ENCODE measurements around the gene ENPP3. TPM values are rescaled to one million over a fixed set of nuclear protein-coding genes. Genes with fewer than 3 reads are reported as not detected.

ENPP3 gene
- total and polyA plus RNA-seq, 9 of the 15 experiments (the other 6 are each of a cell fraction or from before 2014, with no cell fraction given), result 14.0 to 32.8 (median 21.6) TPM

DNA sequence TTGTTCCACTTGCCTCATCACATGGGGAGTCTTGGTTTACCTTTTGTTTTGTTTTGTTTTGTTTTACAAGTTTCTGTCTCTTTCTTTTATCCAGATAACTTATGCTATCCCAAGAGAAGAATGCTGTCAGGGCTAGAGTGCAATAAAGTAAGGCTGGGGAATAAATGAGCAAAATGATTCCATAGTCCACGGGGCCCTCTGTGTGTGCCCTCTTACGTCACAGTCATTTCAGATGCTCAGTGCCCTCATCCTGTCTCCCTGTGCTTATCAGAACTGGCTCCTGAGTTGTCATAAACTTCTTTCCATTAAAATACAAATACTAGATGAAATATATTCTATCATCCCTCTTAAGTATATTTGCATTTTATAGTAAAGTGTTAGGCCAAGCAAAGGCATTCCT is 139.9 kb downstream of the ENPP3 start:
- Histone ChIP-seq H4K20me1 (replicated peaks; ENCODE audit: control insufficient read depth, insufficient read depth, low read length) (no peaks in the 10 kb centered on the region), H3K9me1 (ENCODE audit: control insufficient read depth, insufficient read depth, low read length) (no peaks in the 10 kb centered on the region), H3K79me2 (ENCODE audit: control insufficient read depth, insufficient read depth, low read length) (no peaks in the 10 kb centered on the region), H3K4me2 (ENCODE audit: insufficient read depth, low read length) (no peak overlapping the region), H3K27me3 (ENCODE audit: control insufficient read depth in 2 of 2, insufficient read depth in 2 of 2, low read length in 2 of 2) (peaks cover 3 to 18% of the 10 kb centered on the region in 2 experiments; a peak in 4 of 5 replicates), H3K9me3 (replicated peaks; ENCODE audit: control insufficient read depth, insufficient read depth, low read depth, low read length) (no peaks in the 10 kb centered on the region), H3K27ac (ENCODE audit: extremely low read depth, low read depth, low read length) (no peak overlapping the region), H2AFZ (ENCODE audit: low read depth, low read length) (no peak overlapping the region), H3K4me3 (no peak overlapping the region), H3K36me3 (ENCODE audit: control insufficient read depth, insufficient read depth, low read length) (no peaks in the 10 kb centered on the region), H3K9ac (ENCODE audit: insufficient read depth in 1 of 2, low read depth in 2 of 2, low read length in 2 of 2) (no peak overlapping the region), H3K4me1 (replicated peaks in 1 of 2; ENCODE audit: control insufficient read depth in 2 of 2, insufficient read depth in 2 of 2, low read length in 2 of 2) (no peaks in the 10 kb centered on the region)
- no peak for DNase-seq (ENCODE audit: extremely low read depth in 1 of 4, low spot score in 3 of 4)
- in situ Hi-C loops (cut with MboI) (no loop called here), intact Hi-C loops (cut with micrococcal nuclease) (no loop called here)
- no peak for FAIRE-seq
- TF ChIP-seq, protein P1, sequence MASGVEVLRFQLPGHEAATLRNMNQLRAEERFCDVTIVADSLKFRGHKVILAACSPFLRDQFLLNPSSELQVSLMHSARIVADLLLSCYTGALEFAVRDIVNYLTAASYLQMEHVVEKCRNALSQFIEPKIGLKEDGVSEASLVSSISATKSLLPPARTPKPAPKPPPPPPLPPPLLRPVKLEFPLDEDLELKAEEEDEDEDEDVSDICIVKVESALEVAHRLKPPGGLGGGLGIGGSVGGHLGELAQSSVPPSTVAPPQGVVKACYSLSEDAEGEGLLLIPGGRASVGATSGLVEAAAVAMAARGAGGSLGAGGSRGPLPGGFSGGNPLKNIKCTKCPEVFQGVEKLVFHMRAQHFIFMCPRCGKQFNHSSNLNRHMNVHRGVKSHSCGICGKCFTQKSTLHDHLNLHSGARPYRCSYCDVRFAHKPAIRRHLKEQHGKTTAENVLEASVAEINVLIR (CRISPR knock-in tag; IDR thresholded peaks at IDR 0.05), result no peak
- 0% methylated on average over 2 of the region's 2 CpGs for WGBS (ENCODE audit: insufficient coverage, low coverage, missing lambda C conversion rate)
- CTCF ChIA-PET (ENCODE audit: low intra/inter-chr PET ratio), result no interaction called here
- POLR2A ChIA-PET, result interaction anchor here (0.6 kb wide), 1 partner anchor 10 kb away, joined by 3 read pairs; no protein-coding TSS in a partner anchor
- ATAC-seq, result no peak
- BruUV-seq (replicated peaks), result no TSS peak

DNA sequence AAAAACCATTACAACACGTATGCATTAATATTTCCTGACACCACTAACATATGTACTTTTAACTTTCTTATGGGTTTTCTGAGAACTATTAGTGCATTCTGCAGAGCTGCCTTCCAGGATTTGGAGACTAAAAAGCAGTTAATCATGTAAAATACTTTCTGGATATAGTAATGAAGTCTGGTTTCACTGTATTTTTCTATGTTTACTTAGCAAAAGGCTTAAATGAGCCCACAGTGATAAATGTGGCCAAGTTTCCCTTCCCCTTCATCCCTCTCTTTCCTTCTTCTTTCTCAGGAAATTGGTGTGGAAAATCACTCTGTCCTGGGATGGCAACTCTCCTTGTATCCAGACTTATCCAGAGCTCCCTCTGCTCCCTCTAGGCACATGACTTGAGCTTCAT is 141.1 kb downstream of the ENPP3 start:
- ATAC-seq, result no peak
- no peak for DNase-seq (ENCODE audit: extremely low read depth in 1 of 4, low spot score in 3 of 4)
- BruUV-seq (replicated peaks), result no TSS peak
- Histone ChIP-seq H3K36me3 (ENCODE audit: control insufficient read depth, insufficient read depth, low read length) (no peaks in the 10 kb centered on the region), H3K9me1 (ENCODE audit: control insufficient read depth, insufficient read depth, low read length) (no peaks in the 10 kb centered on the region), H3K27ac (ENCODE audit: extremely low read depth, low read depth, low read length) (no peak overlapping the region), H2AFZ (ENCODE audit: low read depth, low read length) (no peak overlapping the region), H3K4me1 (replicated peaks in 1 of 2; ENCODE audit: control insufficient read depth in 2 of 2, insufficient read depth in 2 of 2, low read length in 2 of 2) (no peaks in the 10 kb centered on the region), H3K4me2 (ENCODE audit: insufficient read depth, low read length) (no peak overlapping the region), H3K79me2 (ENCODE audit: control insufficient read depth, insufficient read depth, low read length) (no peaks in the 10 kb centered on the region), H3K27me3 (ENCODE audit: control insufficient read depth in 2 of 2, insufficient read depth in 2 of 2, low read length in 2 of 2) (peaks cover 3 to 18% of the 10 kb centered on the region in 2 experiments; a peak in 4 of 5 replicates), H4K20me1 (replicated peaks; ENCODE audit: control insufficient read depth, insufficient read depth, low read length) (no peaks in the 10 kb centered on the region), H3K9me3 (replicated peaks; ENCODE audit: control insufficient read depth, insufficient read depth, low read depth, low read length) (no peaks in the 10 kb centered on the region), H3K4me3 (no peak overlapping the region), H3K9ac (ENCODE audit: insufficient read depth in 1 of 2, low read depth in 2 of 2, low read length in 2 of 2) (no peak overlapping the region)
- intact Hi-C loops (cut with micrococcal nuclease), result no loop called here
- no peak for FAIRE-seq
- 0% methylated on average over 1 of the region's 1 CpG for WGBS (ENCODE audit: insufficient coverage, low coverage, missing lambda C conversion rate)
- in situ Hi-C loops (cut with MboI), result no loop called here
- POLR2A ChIA-PET, result no interaction called here
- CTCF ChIA-PET (ENCODE audit: low intra/inter-chr PET ratio), result no interaction called here
- no peak for TF ChIP-seq MYNN (IDR thresholded peaks at IDR 0.05)
- TF ChIP-seq MYNN (CRISPR knock-in tag; IDR thresholded peaks at IDR 0.05), result no peak
- TF ChIP-seq, protein P2, sequence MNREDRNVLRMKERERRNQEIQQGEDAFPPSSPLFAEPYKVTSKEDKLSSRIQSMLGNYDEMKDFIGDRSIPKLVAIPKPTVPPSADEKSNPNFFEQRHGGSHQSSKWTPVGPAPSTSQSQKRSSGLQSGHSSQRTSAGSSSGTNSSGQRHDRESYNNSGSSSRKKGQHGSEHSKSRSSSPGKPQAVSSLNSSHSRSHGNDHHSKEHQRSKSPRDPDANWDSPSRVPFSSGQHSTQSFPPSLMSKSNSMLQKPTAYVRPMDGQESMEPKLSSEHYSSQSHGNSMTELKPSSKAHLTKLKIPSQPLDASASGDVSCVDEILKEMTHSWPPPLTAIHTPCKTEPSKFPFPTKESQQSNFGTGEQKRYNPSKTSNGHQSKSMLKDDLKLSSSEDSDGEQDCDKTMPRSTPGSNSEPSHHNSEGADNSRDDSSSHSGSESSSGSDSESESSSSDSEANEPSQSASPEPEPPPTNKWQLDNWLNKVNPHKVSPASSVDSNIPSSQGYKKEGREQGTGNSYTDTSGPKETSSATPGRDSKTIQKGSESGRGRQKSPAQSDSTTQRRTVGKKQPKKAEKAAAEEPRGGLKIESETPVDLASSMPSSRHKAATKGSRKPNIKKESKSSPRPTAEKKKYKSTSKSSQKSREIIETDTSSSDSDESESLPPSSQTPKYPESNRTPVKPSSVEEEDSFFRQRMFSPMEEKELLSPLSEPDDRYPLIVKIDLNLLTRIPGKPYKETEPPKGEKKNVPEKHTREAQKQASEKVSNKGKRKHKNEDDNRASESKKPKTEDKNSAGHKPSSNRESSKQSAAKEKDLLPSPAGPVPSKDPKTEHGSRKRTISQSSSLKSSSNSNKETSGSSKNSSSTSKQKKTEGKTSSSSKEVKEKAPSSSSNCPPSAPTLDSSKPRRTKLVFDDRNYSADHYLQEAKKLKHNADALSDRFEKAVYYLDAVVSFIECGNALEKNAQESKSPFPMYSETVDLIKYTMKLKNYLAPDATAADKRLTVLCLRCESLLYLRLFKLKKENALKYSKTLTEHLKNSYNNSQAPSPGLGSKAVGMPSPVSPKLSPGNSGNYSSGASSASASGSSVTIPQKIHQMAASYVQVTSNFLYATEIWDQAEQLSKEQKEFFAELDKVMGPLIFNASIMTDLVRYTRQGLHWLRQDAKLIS (CRISPR knock-in tag; IDR thresholded peaks at IDR 0.05), result no peak
- TF ChIP-seq JUNB (CRISPR knock-in tag; conservative IDR thresholded peaks at IDR 0.05), result no peak
- TF ChIP-seq NFE2 (IDR thresholded peaks at IDR 0.05; ENCODE audit: low read depth), result no peak
- no peak for TF ChIP-seq KLF10 (CRISPR knock-in tag; IDR thresholded peaks at IDR 0.05)
- no peak for TF ChIP-seq POLR3G (IDR thresholded peaks at IDR 0.05; ENCODE audit: extremely low read depth, insufficient read length, insufficient replicate concordance)
- TF ChIP-seq, protein P3, sequence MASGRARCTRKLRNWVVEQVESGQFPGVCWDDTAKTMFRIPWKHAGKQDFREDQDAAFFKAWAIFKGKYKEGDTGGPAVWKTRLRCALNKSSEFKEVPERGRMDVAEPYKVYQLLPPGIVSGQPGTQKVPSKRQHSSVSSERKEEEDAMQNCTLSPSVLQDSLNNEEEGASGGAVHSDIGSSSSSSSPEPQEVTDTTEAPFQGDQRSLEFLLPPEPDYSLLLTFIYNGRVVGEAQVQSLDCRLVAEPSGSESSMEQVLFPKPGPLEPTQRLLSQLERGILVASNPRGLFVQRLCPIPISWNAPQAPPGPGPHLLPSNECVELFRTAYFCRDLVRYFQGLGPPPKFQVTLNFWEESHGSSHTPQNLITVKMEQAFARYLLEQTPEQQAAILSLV (tag; IDR thresholded peaks at IDR 0.05), result no peak
- no peak for TF ChIP-seq MTA2 (IDR thresholded peaks at IDR 0.05; ENCODE audit: low read depth)
- TF ChIP-seq MTA3 (IDR thresholded peaks at IDR 0.05; ENCODE audit: borderline replicate concordance), result no peak
